ENCODE measurements around the gene CREBBP. TPM values are rescaled to one million over a fixed set of nuclear protein-coding genes. Genes with fewer than 3 reads are reported as not detected.
A peak's percentile ranks its signal among the peaks of the same experiment; 100 is the strongest.
"Not testable (repeated sequence)": the region's sequence is repeated elsewhere in the genome, so short reads cannot be mapped to it uniquely, and the experiment has no call there.

CREBBP gene
- total RNA-seq, 4 donors from 2014 or later = 67.1 to 106 (median 91.0) TPM

DNA sequence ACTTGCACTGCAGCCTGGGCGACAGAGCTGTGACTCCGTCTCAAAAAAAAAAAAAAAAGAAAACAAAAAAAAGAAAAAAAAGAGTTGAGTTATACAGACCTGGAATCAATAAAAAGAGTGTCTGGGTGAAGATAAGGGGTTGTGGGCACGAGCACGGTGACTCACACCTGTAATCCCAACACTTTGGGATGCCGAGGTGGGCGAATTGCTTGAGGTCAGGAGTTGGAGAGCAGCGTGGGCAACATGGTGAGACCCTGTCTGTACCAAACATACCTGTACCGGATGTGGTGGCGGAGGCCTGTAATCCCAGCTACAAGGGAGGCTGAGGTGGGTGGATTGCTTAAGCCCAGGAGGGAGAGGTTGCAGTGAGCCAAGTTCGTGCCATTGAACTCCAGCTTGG lies 161.9 kb downstream of the CREBBP start:
- TF ChIP-seq POLR2A (IDR thresholded peaks at IDR 0.05) (no peak), EP300 (IDR thresholded peaks at IDR 0.05) (no peak)
- TF ChIP-seq, protein P1, sequence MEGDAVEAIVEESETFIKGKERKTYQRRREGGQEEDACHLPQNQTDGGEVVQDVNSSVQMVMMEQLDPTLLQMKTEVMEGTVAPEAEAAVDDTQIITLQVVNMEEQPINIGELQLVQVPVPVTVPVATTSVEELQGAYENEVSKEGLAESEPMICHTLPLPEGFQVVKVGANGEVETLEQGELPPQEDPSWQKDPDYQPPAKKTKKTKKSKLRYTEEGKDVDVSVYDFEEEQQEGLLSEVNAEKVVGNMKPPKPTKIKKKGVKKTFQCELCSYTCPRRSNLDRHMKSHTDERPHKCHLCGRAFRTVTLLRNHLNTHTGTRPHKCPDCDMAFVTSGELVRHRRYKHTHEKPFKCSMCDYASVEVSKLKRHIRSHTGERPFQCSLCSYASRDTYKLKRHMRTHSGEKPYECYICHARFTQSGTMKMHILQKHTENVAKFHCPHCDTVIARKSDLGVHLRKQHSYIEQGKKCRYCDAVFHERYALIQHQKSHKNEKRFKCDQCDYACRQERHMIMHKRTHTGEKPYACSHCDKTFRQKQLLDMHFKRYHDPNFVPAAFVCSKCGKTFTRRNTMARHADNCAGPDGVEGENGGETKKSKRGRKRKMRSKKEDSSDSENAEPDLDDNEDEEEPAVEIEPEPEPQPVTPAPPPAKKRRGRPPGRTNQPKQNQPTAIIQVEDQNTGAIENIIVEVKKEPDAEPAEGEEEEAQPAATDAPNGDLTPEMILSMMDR (IDR thresholded peaks at IDR 0.05) = no peak
- WGBS, 2 donors = 94 to 96% methylated on average over 10 of the region's 10 CpGs
- Histone ChIP-seq H3K27ac (no peak overlapping the region), H3K4me1 (peaks cover 0 to 26% (median 5%) of the 10 kb centered on the region in 4 donors), H3K4me3 (no peak overlapping the region), H3K36me3 (peaks cover 0 to 10% (median 0%) of the 10 kb centered on the region in 3 donors), H3K27me3 (no peaks in the 10 kb centered on the region), H3K9me3 (no peaks in the 10 kb centered on the region)
- DNase-seq (ENCODE audit: low spot score in 2 of 2) = no peak

DNA sequence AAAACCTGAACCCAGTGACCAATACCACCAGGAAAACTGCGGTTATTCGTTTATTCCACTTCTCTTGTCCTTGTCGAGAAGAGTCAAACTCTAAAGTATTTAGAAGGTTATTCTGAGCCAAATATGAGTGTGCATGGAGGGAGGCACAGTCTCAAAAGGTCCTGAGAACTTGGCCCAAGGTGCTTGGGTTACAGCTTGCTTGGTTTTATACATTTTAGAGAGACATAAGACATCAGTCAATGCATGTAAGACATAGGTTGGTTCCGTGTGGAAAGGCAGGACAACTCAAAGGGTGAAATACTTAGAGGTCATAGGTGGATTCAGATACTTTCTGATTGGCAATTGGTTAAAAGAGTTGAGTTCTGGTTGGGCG lies 162.5 kb downstream of the CREBBP start:
- no peak for DNase-seq (ENCODE audit: low spot score in 2 of 2)
- TF ChIP-seq EP300 (IDR thresholded peaks at IDR 0.05) = no peak
- no peak for TF ChIP-seq POLR2A (IDR thresholded peaks at IDR 0.05)
- TF ChIP-seq, protein P1 (IDR thresholded peaks at IDR 0.05) = no peak
- Histone ChIP-seq H3K36me3 (peaks cover 0 to 16% (median 0%) of the 10 kb centered on the region in 3 donors), H3K4me1 (peaks cover 0 to 26% (median 5%) of the 10 kb centered on the region in 4 donors), H3K27me3 (no peaks in the 10 kb centered on the region), H3K27ac (peak overlapping the region; percentile 85 to 95 (median 92)), H3K9me3 (no peaks in the 10 kb centered on the region), H3K4me3 (peak overlapping the region; percentile 80 to 96 (median 91))
- 20 to 29% methylated on average over 5 of the region's 5 CpGs for WGBS, 2 donors

- Histone ChIP-seq H3K4me3 (peak within 1 kb of the TSS; percentile 80 to 96 (median 91)), H3K27ac (peak within 1 kb of the TSS; percentile 85 to 95 (median 92)), H3K36me3 (peaks cover 0 to 19% (median 0%) of the 10 kb centered on the region in 3 donors), H3K9me3 (no peaks in the 10 kb centered on the region), H3K27me3 (no peaks in the 10 kb centered on the region), H3K4me1 (peaks cover 0 to 26% (median 5%) of the 10 kb centered on the region in 4 donors)
- 2 to 3% methylated on average over 35 to 45 of the region's 95 CpGs for WGBS, 2 donors
- peak; percentile 83 for DNase-seq (ENCODE audit: low spot score in 2 of 2)
- TF ChIP-seq POLR2A (IDR thresholded peaks at IDR 0.05) (peak; percentile 45 to 85), EP300 (IDR thresholded peaks at IDR 0.05) (peak in 1 of 2 donors; percentile 87)
- TF ChIP-seq, protein P1 (IDR thresholded peaks at IDR 0.05) = peak in 1 of 5 experiments; percentile 24
Measured at GRCh38 chr16:3717235-3718018, 163.1 kb downstream of the CREBBP start, which contains the start of gene TRAP1. TSS of gene TRAP1 (minus strand) at chr16:3717524. CDS start at chr16:3717508, 16 bp downstream.

DNA sequence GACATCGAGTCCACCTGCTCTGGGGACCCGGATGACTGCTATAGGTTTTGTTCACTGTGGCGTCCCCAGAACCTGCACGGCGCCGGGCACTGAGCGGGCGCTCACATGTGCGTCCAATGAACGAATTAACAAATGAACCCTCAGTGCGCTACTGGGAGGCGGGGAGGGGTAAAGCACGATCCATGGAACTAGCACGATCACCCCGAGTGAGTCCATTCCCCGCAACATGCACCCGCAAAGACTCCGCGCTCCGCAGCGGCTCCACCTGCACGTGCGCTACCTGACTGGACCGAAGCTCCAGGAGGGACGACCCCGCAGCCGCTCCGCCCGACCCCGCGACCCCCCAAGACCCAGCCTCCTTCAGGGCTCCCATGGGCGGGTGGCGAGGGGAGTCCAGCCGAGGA lies 163.7 kb downstream of the CREBBP start:
- peak overlapping the region; percentile 85 to 95 (median 92) for H3K27ac ChIP-seq
- peaks cover 0 to 26% (median 5%) of the 10 kb centered on the region in 4 donors for H3K4me1 ChIP-seq
- WGBS, 2 donors = 1 to 5% methylated on average over 13 to 34 of the region's 34 CpGs
- H3K9me3 ChIP-seq = no peaks in the 10 kb centered on the region
- peak overlapping the region; percentile 80 to 96 (median 86) for H3K4me3 ChIP-seq
- H3K36me3 ChIP-seq = peaks cover 0 to 19% (median 0%) of the 10 kb centered on the region in 3 donors
- no peak for DNase-seq (ENCODE audit: low spot score in 2 of 2)
- no peaks in the 10 kb centered on the region for H3K27me3 ChIP-seq
- TF ChIP-seq EP300 (IDR thresholded peaks at IDR 0.05) (no peak), POLR2A (IDR thresholded peaks at IDR 0.05) (no peak)
- TF ChIP-seq, protein P1 (IDR thresholded peaks at IDR 0.05) = no peak

DNA sequence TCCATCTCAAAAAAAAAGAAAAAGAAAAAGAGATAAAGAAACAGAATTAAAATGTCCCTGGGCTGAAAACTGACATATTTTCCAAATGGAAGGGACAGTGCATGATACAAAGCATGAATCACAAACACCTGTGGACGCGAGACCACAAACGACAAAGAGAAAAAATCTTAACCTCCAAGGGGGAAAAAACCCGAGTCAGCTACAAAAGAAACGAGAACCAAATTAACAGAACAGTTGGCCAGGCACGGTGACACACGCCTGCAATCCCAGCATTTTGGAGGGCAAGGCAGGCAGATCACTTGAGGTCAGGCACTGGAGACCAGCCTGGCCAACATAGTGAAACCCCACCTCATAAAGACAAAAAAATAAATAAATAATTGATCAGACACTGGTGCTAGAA lies 165.1 kb downstream of the CREBBP start:
- WGBS, 2 donors = 83 to 86% methylated on average over 7 of the region's 7 CpGs

DNA sequence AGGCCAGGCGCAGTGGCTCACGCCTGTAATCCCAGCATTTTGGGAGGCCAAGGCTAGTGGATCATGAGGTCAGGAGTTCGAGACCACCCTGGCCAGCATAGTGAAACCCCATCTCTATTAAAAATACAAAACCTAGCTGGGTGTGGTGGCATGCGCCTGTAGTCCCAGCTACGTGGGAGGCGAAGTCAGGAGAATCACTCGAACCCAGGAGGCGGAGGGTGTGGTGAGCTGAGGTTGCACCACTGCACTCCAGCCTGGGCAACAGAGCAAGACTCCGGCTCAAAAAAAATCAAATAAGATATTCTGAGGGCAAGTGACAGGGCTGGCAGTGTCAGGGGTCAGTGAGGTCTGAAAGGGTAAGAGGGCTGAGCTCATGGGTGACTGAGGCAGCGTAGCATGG lies 166.1 kb downstream of the CREBBP start:
- H3K27me3 ChIP-seq; DNase-seq (ENCODE audit: low spot score in 2 of 2); H3K9me3 ChIP-seq; H3K4me3 ChIP-seq; H3K27ac ChIP-seq: not testable (repeated sequence)
- 96 to 97% methylated on average over 10 of the region's 10 CpGs for WGBS, 2 donors
- Histone ChIP-seq H3K36me3 (peaks cover 0 to 27% (median 0%) of the 10 kb centered on the region in 3 donors), H3K4me1 (peaks cover 0 to 26% (median 5%) of the 10 kb centered on the region in 4 donors)

More for the DNA sequence above, 165.1 kb downstream of the CREBBP start:
- DNase-seq (ENCODE audit: low spot score in 2 of 2) = no peak
- Histone ChIP-seq H3K4me1 (peaks cover 0 to 26% (median 5%) of the 10 kb centered on the region in 4 donors), H3K9me3 (no peaks in the 10 kb centered on the region), H3K27me3 (no peaks in the 10 kb centered on the region), H3K27ac (no peak overlapping the region), H3K4me3 (no peak overlapping the region), H3K36me3 (peaks cover 0 to 19% (median 0%) of the 10 kb centered on the region in 3 donors)
- TF ChIP-seq POLR2A (IDR thresholded peaks at IDR 0.05) = no peak
- TF ChIP-seq, protein P1 (IDR thresholded peaks at IDR 0.05) = no peak
- no peak for TF ChIP-seq EP300 (IDR thresholded peaks at IDR 0.05)
